ENCODE data around the gene ANKZF1. TPM values are rescaled to one million over a fixed set of nuclear protein-coding genes. Genes with fewer than 3 reads are reported as not detected.
A peak's percentile ranks its signal among the peaks of the same experiment; 100 is the strongest.

Gene ANKZF1
- total and polyA plus RNA-seq, 2 experiments from 2014 or later, result 37.5 to 41.6 TPM

GRCh38 chr2:219266886-219267285 lies 37.3 kb downstream of the ANKZF1 start:
- H3K4me3 ChIP-seq, result no peak overlapping the region
- no peak for TF ChIP-seq EZH2phosphoT487 (IDR thresholded peaks at IDR 0.05; ENCODE audit: low read depth, severe bottlenecking, unreplicated experiment)
- TF ChIP-seq CTCF (IDR thresholded peaks at IDR 0.05; ENCODE audit: poor library complexity), result no peak
- TF ChIP-seq EZH2 (IDR thresholded peaks at IDR 0.05; ENCODE audit: borderline replicate concordance), result no peak
- no peaks in the 10 kb centered on the region for H3K4me1 ChIP-seq (ENCODE audit: insufficient read depth)
- no peak overlapping the region for H3K27ac ChIP-seq
- H3K9me2 ChIP-seq (replicated peaks; ENCODE audit: insufficient read depth), result no peaks in the 10 kb centered on the region
- no peaks in the 10 kb centered on the region for H3K36me3 ChIP-seq (replicated peaks; ENCODE audit: insufficient read depth, low read depth)
- WGBS (ENCODE audit: low lambda C conversion rate, missing lambda C conversion rate), result 89% methylated on average over 1 of the region's 1 CpG
- H4K20me1 ChIP-seq (ENCODE audit: insufficient read depth, poor library complexity, severe bottlenecking), result no peaks in the 10 kb centered on the region
- no peak overlapping the region for H3K4me2 ChIP-seq
- no peak overlapping the region for H2AFZ ChIP-seq
- H3K79me2 ChIP-seq, result no peaks in the 10 kb centered on the region
- no peaks in the 10 kb centered on the region for H3K9me3 ChIP-seq (ENCODE audit: low read depth)
- no peaks in the 10 kb centered on the region for H3K27me3 ChIP-seq
- DNase-seq (ENCODE audit: low spot score), result no peak

- no peaks in the 10 kb centered on the region for H3K9me3 ChIP-seq (ENCODE audit: low read depth)
- no peak for TF ChIP-seq EZH2 (IDR thresholded peaks at IDR 0.05; ENCODE audit: borderline replicate concordance)
- DNase-seq (ENCODE audit: low spot score), result no peak
- no peaks in the 10 kb centered on the region for H3K27me3 ChIP-seq
- H4K20me1 ChIP-seq (ENCODE audit: insufficient read depth, poor library complexity, severe bottlenecking), result no peaks in the 10 kb centered on the region
- H3K4me1 ChIP-seq (ENCODE audit: insufficient read depth), result no peaks in the 10 kb centered on the region
- no peak overlapping the region for H2AFZ ChIP-seq
- H3K9me2 ChIP-seq (replicated peaks; ENCODE audit: insufficient read depth), result no peaks in the 10 kb centered on the region
- 92% methylated on average over 2 of the region's 2 CpGs for WGBS (ENCODE audit: low lambda C conversion rate, missing lambda C conversion rate)
- H3K27ac ChIP-seq, result no peak overlapping the region
- no peak overlapping the region for H3K4me2 ChIP-seq
- H3K4me3 ChIP-seq, result no peak overlapping the region
- no peaks in the 10 kb centered on the region for H3K36me3 ChIP-seq (replicated peaks; ENCODE audit: insufficient read depth, low read depth)
- no peaks in the 10 kb centered on the region for H3K79me2 ChIP-seq
Observed at GRCh38 chr2:219268294-219268693, 38.7 kb downstream of the ANKZF1 start.

GRCh38 chr2:219269362-219270054 lies 39.9 kb downstream of the ANKZF1 start:
- WGBS (ENCODE audit: low lambda C conversion rate, missing lambda C conversion rate), result 73% methylated on average over 8 of the region's 8 CpGs

More at GRCh38 chr2:219269362-219270054, 39.9 kb downstream of the ANKZF1 start:
- DNase-seq (ENCODE audit: low spot score), result peak; percentile 68
- no peak overlapping the region for H2AFZ ChIP-seq
- H3K79me2 ChIP-seq, result no peaks in the 10 kb centered on the region
- no peak overlapping the region for H3K4me2 ChIP-seq
- no peaks in the 10 kb centered on the region for H3K27me3 ChIP-seq
- H4K20me1 ChIP-seq (ENCODE audit: insufficient read depth, poor library complexity, severe bottlenecking), result no peaks in the 10 kb centered on the region
- H3K9me3 ChIP-seq (ENCODE audit: low read depth), result no peaks in the 10 kb centered on the region
- H3K4me3 ChIP-seq, result no peak overlapping the region
- no peaks in the 10 kb centered on the region for H3K9me2 ChIP-seq (replicated peaks; ENCODE audit: insufficient read depth)
- H3K27ac ChIP-seq, result no peak overlapping the region
- no peaks in the 10 kb centered on the region for H3K36me3 ChIP-seq (replicated peaks; ENCODE audit: insufficient read depth, low read depth)
- no peak for TF ChIP-seq EZH2phosphoT487 (IDR thresholded peaks at IDR 0.05; ENCODE audit: low read depth, severe bottlenecking, unreplicated experiment)
- TF ChIP-seq EZH2 (IDR thresholded peaks at IDR 0.05; ENCODE audit: borderline replicate concordance), result no peak
- no peak for TF ChIP-seq CTCF (IDR thresholded peaks at IDR 0.05; ENCODE audit: poor library complexity)
- no peaks in the 10 kb centered on the region for H3K4me1 ChIP-seq (ENCODE audit: insufficient read depth)

Data from hepatocyte (in vitro differentiated cells).